GM12892 (cell line): Measurements from ENCODE around the gene VAMP3.
"Not testable (repeated sequence)": the region's sequence is repeated elsewhere in the genome, so short reads cannot be mapped to it uniquely, and the experiment has no call there.

Experiments
- DNase-seq: peaks from one replicate; pipeline ENCODE4 v3.0.0; 2011; ENCODE audit not compliant: insufficient read length
- FAIRE-seq: peaks from 2 replicates; lab custom pipeline; 2011; peaks lifted over from hg19 to GRCh38; lab: Jason Lieb, UNC
- POLR2A ChIP-seq: IDR thresholded peaks from 2 replicates; pipeline ENCODE4 v1.6.1; 2011; ENCODE audit warnings: low read depth, low read length, control low read depth
- POLR2AphosphoS5 ChIP-seq: IDR thresholded peaks from 2 replicates; pipeline ENCODE4 v1.6.1; 2011; ENCODE audit warnings: low read depth, low read length, control low read depth
- TAF1 ChIP-seq: IDR thresholded peaks from 2 replicates; pipeline ENCODE4 v1.6.1; 2011; ENCODE audit warnings: low read depth, mild to moderate bottlenecking, control low read depth, low read length, borderline replicate concordance

The VAMP3 gene

GRCh38 chr1:7786795-7787194, 15.7 kb downstream of the VAMP3 start:
- no peak for FAIRE-seq
- no peak for DNase-seq
- TF ChIP-seq TAF1, result no peak

- no peak for FAIRE-seq
- no peak for DNase-seq
Measured at GRCh38 chr1:7789828-7790227, 18.7 kb downstream of the VAMP3 start.

GRCh38 chr1:7791027-7791426, 19.9 kb downstream of the VAMP3 start:
- not testable (repeated sequence) for DNase-seq

More at GRCh38 chr1:7789828-7790227, 18.7 kb downstream of the VAMP3 start:
- TF ChIP-seq POLR2AphosphoS5 (no peak), TAF1 (no peak), POLR2A (no peak)

GRCh38 chr1:7795406-7795805, 24.3 kb downstream of the VAMP3 start:
- no peak for TF ChIP-seq TAF1
- no peak for TF ChIP-seq POLR2A
- TF ChIP-seq POLR2AphosphoS5, result no peak
- no peak for FAIRE-seq
- no peak for DNase-seq

More at GRCh38 chr1:7791027-7791426, 19.9 kb downstream of the VAMP3 start:
- not testable (repeated sequence) for FAIRE-seq

GRCh38 chr1:7805460-7805859, 34.4 kb downstream of the VAMP3 start:
- DNase-seq (no peak), FAIRE-seq (no peak)
- no peak for TF ChIP-seq POLR2AphosphoS5
- TF ChIP-seq TAF1, result no peak
- no peak for TF ChIP-seq POLR2A

GRCh38 chr1:7808253-7808844, 37.3 kb downstream of the VAMP3 start:
- FAIRE-seq, result no peak
- no peak for DNase-seq
- TF ChIP-seq TAF1 (no peak), POLR2AphosphoS5 (no peak), POLR2A (no peak)

GRCh38 chr1:7809742-7810141, 38.6 kb downstream of the VAMP3 start:
- TF ChIP-seq POLR2AphosphoS5, result no peak
- TF ChIP-seq TAF1, result no peak
- no peak for TF ChIP-seq POLR2A
- FAIRE-seq (no peak), DNase-seq (no peak)

- TF ChIP-seq POLR2A, result no peak
- TF ChIP-seq POLR2AphosphoS5, result no peak
- TF ChIP-seq TAF1, result no peak
- FAIRE-seq, result no peak
- DNase-seq, result no peak
Measured at GRCh38 chr1:7810395-7810794, 39.3 kb downstream of the VAMP3 start.

- FAIRE-seq, result no peak
- TF ChIP-seq TAF1 (no peak), POLR2A (no peak), POLR2AphosphoS5 (no peak)
- DNase-seq, result no peak
Measured at GRCh38 chr1:7811476-7811875, 40.4 kb downstream of the VAMP3 start.

- no peak for FAIRE-seq
Measured at GRCh38 chr1:7813677-7814373, 42.7 kb downstream of the VAMP3 start.

GRCh38 chr1:7821282-7821681, 50.2 kb downstream of the VAMP3 start:
- DNase-seq, result no peak
- no peak for TF ChIP-seq POLR2AphosphoS5
- TF ChIP-seq TAF1, result no peak
- TF ChIP-seq POLR2A, result no peak
- no peak for FAIRE-seq

More at GRCh38 chr1:7813677-7814373, 42.7 kb downstream of the VAMP3 start:
- no peak for DNase-seq
- TF ChIP-seq POLR2A, result no peak
- TF ChIP-seq TAF1, result no peak
- no peak for TF ChIP-seq POLR2AphosphoS5

- TF ChIP-seq TAF1 (no peak), POLR2A (no peak), POLR2AphosphoS5 (no peak)
- FAIRE-seq (no peak), DNase-seq (no peak)
Measured at GRCh38 chr1:7824701-7825100, 53.6 kb downstream of the VAMP3 start.

- DNase-seq, result no peak
- FAIRE-seq, result no peak
- TF ChIP-seq POLR2AphosphoS5 (no peak), POLR2A (no peak), TAF1 (no peak)
Measured at GRCh38 chr1:7826363-7826762, 55.3 kb downstream of the VAMP3 start.
